Measurements from ENCODE around the gene ALKBH5.
A peak's percentile ranks its signal among the peaks of the same experiment; 100 is the strongest.

The ALKBH5 gene

DNA sequence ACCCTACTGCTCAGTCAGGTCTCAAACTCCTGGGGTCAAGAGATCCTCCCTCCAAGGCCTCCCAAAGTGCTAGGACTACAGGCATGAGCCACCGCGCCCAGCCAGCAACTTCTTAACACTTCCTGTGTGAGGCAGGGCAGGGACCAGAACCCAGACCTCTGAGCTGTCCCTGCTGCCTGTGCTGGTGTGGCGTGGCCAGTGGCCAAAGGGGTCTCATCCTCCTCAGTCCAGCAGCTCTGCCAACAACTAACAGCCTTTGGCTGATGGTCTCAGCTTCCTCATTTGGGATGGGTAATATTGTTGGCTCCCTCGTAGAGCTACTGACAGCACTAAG lies 40.4 kb downstream of the ALKBH5 start:
- no peak for DNase-seq (ENCODE audit: low spot score)

DNA sequence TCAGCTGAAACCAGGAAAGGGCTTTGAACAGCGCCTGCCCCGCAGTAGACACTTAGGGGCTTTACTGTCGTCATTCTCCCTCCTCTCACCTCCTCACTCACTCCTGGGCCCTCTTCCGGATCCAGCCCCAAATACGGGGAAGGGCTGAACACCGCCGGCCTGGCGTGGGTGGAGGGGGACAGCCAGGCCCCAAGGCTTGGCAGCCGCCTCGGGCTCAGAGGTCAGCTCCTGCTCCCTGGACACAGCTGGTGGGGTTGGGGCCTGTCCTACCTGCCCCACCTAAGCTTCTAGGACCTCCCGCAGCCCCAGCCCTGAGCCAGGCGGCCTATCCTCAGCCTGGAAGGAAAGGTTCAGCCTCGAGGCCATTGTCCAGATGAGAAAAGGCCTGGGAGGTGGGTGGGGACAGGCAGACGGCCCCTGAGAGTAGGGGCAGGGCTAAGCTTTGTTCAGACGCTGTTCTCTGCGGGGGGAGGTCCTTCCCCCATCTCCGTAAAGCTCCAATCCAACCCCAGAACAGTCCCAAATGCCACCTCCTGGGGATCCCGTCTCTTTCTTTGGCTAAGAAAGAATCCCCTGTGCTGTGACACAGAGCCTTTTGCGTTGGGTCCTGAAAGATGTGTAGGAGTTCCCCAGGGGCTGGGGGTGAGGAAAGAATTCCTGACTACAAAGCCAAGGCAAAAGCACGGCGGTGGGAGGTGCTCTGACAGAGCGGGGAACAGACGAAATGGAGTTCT lies 40.9 kb downstream of the ALKBH5 start:
- DNase-seq (ENCODE audit: low spot score), result no peak

DNA sequence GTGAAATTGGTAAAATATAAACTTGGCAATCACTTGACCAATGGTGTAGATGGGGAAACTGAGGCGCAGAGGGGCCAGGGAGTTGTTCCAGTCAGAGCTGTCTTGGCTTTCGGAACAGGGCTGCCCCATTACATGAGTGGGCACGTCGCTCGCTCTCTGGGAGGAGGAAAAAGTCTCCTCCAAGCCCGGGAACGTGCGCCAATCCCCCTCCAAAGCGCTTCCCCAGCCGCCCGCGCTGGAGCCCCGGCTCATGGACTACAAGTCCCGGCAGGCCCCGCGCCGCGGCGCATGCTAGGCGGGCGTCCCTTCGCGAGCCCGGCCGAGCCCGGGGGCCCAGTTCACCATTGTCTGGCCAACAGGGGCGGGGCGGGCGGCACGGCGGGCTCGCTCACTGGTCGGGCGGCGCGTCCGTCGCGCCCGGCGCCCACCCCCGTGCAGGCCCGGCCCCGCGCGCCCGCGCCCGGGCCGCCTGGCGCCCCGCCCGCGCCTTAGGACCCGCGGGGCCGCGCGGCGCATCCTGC lies 41.6 kb downstream of the ALKBH5 start, which contains the start of gene LLGL1:
Gene LLGL1, plus strand, starts transcription at position 515 of the 521 bp plus-strand sequence. CDS start 48 bp downstream, outside the sequence.
- peak; percentile 94 for DNase-seq (ENCODE audit: low spot score)

DNA sequence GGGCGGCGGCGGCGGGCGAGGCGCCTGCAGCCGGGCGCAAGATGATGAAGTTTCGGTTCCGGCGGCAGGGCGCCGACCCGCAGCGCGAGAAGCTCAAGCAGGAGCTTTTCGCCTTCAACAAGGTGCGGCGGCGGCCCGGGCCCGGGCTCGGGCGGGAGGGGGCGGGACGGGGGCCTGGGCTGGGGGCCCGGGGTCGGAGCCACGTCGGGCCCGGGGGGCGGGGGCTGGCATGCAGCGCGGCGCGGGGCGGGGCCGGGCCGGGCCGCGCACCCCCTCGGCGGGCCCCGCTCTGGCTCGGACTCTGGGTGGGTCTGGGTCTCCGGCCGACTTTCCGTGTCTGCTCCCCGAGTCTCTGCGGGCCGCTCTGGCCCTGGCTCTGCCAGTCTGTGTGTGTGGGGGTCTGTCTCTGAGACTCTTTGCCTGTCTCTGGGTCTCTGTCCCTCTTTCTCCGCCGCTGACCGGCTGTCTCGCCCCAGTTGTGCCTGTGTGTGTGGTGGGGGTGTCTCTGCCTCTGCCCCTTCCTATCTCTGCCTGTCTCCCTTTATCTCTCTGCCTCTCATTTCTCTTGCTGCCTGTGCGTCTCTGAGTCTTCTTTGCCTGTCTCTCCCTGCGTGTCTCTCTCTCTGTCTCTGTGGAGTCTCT lies 42.1 kb downstream of the ALKBH5 start:
- DNase-seq (ENCODE audit: low spot score), result no peak

DNA sequence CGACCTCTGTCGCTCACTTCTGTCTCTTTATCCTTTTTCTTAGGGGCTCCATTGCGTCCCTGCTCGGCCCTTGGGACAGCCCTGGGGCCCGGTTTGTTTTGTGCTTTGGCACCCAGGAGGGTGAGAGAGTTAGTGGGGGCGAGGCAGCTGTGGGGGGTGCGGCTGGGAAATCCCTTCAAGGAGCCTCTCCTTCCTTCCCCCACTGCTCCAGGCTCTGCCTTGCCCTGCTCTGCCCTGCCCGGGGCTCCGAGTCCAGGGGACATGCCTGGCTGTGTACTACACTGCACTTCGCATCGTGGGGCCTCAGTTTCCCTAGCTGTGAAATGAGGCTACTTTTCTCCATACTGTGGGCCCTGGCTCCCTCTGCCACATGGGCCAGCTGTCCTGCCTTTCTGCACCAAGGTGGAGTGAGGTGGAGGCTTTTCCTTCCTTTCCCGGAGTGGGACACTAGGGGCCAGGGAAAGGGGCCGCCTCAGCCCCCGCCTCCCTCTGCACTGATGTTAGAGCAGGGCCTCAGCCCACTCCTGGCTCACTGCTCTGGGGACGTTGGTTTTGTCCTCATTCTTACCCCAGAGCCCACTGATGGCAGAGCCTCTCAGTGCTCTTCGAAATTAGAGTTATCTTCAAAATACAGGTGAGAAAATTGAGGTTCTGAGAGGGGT lies 42.8 kb downstream of the ALKBH5 start:
- DNase-seq (ENCODE audit: low spot score), result no peak

DNA sequence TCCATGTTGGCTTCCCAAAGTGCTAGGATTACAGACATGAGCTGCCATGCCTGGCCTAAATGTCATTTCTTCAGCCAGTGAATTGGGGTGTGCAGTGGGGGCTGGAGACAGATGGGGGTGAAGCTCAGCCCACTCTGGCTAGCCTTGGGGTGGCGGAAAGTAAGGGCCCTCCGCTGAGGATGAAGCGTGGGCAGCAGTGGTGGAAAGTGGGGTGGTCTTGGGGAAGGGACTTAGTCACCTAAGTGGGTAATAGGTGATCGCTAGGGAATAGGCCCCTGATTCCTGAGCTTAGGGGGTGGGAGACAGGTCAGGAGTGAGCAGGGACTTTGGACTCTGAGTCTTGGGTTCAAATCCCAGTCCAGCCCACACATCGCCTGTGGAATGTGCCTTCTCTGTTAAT lies 44.0 kb downstream of the ALKBH5 start:
- no peak for DNase-seq (ENCODE audit: low spot score)

DNA sequence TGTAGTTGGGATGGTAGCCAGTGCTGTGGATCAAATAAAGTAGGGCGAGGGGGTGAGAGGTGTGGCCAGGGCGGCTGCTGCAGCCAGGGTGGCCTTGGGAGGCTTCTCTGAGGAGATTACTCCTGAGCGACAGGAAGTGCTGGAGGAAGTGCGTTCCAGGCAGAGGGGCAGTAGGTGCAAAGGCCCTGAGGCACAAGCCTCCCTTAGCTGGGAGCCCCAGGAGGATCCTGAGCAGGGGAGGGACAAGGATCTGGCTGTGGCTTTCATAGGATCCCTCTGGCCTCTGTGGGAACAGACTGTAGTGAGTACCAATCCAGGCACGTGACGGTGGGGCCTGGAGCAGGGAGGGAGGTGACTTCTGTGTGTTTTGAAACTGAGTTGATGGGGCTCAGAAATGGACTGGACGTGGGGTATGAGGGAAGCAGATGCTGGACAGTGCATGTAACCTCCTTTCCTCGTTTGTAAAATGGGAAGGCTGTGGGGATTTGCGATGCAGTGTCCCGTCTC lies 44.6 kb downstream of the ALKBH5 start:
- DNase-seq (ENCODE audit: low spot score), result no peak

DNA sequence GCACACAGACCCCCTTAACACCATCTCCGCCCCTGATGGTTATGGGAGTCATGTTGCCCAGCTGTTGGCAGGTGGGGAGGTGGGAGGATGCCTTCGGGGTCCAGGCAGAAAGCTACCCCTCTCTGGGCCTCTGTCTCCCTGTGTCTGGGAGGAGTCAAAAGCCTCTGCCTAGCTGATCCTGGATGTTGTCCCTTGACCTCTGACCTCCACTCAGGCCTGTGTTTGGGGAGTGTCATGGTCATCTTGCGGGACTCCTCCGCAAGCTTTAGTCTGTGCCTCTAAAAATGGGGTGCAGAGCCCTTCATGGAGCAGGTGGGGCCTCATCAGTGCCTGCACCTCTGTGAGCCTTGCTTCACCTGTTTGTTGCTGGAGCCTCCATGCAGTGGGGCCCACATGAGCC lies 45.6 kb downstream of the ALKBH5 start:
- DNase-seq (ENCODE audit: low spot score), result no peak

DNA sequence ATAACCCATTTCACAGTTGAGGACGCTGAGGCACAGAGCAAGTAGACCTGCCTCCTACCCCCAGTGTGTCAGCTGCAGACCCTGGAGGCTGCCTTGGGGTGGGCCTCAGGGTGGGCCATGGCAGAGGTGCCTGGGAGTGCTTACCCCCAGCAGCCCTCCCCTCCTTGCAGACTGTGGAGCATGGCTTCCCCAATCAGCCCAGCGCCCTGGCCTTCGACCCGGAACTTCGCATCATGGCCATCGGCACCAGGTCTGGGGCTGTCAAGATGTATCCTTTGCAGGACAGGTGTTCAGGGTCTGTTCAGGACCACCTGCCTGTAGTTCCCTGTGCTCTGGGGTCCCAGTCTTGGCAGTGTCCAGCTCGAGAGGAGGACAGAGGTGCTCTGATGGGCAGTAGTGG lies 46.1 kb downstream of the ALKBH5 start:
- DNase-seq (ENCODE audit: low spot score), result no peak

DNA sequence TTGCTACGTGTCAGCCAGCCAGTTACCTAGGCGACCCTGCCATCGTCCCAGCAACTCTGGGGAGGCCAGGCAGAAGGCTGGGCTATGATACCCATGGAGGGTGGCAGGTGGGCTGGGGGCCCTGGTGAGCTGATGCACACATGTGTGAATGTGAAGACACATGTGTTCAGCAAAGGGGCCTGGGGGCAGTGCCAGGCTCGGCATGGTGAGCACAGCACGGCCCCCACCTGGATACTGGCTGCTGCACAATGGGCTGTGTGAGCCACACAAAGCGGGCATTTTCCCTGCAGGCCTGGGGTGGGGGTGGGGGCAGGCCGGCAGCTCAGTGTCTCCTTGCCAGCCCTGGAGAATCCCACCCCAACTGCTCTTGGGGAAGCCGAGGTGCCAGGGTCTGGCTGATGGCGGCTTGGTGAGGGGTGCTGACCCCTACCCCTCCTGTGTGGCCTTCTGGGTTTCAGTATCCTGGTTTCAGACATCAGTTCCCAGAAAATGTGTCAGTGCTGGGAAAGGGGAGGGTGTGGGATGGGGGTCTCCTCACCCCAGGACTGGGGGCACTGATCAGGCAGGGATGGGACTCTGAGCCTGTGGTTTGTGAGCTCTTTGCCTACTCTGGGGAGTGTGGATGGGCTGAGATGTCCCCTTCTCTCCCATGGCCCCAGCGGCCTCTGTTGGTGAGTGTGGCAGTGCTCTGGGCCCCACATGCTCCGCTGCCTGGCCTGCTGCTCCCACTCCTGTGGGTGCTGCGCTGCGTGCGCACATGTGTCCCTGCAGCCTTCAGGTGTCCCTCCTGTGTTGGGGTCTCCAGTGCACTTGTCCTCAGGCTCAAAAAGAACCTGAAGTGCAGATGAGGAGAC lies 46.9 kb downstream of the ALKBH5 start:
- peak; percentile 84 for DNase-seq (ENCODE audit: low spot score)

DNA sequence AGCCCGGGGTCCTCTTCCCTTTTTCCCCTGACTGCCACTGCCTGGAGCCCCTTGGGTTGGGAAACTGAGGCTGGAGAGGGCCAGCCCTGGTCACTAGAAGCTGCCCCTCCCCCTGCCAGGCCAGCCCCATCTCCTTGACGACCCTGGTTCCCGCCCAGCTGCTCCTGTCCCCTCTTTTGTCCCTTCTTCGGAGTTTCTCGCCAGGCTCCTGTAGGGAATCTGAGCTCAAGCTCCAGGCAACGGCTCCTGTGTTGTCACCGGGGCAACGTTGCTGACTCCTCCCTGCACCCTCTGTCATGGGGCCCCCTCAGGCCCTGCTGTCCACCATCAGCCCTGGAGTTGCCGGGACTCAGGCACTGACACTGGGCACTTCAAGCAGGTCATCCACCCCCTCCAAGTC lies 47.5 kb downstream of the ALKBH5 start:
- DNase-seq (ENCODE audit: low spot score), result no peak

DNA sequence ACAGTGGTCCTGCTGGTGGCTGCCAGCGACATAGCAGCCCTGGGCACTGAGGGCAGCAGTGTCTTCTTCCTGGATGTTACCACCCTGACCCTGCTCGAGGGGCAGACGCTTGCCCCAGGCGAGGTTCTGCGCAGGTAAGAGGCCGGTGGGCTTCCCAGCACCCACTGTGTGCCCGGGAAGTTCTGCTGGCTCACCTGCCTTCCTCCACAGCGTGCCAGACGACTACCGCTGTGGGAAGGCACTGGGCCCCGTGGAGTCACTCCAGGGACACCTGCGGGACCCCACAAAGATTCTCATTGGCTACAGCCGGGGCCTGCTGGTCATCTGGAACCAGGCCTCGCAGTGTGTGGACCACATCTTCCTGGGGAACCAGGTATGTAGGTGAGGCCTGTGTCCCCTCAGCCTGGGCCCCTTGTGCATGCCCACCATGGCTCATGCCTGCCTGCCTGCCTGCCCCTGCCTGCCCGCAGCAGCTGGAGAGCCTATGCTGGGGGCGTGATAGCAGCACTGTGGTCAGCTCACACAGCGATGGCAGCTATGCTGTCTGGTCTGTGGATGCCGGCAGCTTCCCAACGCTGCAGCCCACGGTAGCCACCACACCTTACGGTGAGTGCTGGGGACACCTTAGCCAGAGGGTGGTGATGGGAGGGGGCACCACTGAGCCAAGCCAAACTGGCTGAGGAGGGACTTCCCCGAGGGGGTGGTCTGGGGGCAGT lies 50.3 kb downstream of the ALKBH5 start:
- DNase-seq (ENCODE audit: low spot score), result no peak

DNA sequence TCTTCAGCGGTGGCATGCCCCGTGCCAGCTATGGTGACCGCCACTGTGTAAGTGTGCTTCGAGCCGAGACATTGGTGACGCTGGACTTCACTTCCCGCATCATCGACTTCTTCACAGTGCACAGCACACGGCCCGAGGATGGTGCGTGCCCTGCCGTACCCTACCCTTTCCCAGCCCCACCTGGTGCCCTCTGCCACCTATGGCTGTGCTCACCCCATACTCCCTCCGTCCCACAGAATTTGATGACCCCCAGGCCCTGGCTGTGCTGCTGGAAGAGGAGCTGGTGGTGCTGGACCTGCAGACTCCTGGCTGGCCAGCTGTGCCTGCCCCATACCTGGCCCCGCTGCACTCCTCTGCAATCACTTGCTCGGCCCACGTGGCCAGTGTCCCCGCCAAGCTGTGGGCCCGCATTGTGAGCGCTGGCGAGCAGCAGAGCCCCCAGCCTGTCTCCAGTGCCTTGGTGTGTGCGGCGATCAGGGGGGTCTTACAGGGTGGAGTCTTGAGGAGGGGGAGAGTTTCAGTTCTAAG lies 51.3 kb downstream of the ALKBH5 start:
- DNase-seq (ENCODE audit: low spot score), result no peak

DNA sequence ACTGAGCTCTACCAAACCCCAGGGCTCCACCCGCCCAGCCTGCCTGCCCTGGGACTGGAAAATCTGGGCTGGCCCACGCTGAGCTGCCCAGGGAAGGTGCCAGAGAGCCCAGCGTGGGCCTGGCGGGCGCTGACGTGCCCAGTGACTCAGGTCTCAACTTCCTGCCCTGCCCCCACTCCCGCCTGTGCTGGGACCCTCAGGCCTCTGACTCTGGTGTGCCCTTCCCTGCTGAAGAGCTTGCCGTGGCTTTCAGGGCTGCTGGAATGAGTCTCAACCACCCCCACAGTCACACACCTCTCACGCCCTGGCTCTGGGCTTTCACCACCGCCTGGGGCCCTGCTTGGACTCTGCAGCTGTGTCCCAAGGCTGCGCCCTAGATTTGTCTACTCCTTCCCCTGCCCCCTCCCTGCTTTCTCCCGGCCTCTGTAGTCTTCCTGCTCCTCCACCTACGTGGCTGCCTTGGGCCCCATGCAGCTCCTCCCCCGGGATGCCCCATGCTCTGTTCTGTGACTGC lies 52.2 kb downstream of the ALKBH5 start:
- no peak for DNase-seq (ENCODE audit: low spot score)

DNA sequence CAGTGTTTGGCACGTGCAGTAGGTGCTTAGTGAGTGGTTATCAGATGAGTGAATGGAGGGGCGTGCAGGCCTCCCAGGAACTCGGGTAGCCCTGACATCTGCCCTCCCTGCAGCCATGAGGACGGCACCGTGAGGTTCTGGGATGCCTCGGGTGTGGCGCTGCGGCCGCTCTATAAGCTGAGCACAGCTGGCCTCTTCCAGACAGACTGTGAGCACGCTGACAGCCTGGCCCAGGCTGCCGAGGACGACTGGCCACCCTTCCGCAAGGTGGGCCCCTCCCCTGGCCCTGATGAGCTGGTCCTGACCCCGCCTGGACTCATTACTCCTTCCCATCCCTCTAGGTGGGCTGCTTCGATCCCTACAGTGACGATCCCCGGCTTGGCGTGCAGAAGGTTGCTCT lies 52.9 kb downstream of the ALKBH5 start:
- DNase-seq (ENCODE audit: low spot score), result no peak

DNA sequence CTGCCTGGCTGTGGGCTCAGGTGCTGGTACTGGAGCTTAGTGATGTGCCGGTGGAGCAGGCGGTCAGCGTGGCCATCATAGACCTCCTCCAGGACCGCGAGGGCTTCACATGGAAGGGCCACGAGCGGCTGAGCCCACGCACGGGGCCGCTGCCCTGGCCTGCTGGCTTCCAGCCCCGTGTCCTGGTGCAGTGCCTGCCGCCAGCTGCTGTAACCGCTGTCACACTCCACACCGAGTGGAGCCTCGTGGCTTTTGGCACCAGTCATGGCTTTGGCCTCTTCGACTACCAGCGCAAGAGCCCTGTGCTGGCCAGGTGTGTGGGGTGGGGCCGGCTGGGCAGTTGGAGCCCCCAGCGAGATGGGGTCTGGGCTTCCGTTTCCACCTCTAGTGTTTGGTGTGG lies 53.8 kb downstream of the ALKBH5 start:
- DNase-seq (ENCODE audit: low spot score), result no peak

DNA sequence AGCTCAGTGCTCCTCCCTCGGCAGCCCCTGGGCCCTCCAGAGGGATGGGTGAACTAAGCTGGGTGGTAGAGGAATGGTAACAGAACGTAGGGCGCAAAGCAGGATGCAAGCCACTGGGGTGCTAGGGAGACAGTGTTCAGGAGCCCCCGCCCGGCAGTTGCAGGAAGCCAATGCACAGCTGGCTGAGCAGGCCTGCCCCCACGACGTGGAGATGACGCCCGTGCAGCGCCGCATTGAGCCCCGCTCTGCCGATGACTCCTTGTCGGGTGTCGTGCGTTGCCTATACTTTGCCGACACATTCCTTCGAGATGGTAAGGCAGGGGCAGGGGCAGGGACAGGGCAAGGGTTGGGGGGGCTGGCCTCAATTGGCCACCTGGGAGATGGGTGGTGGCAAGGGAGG lies 54.7 kb downstream of the ALKBH5 start:
- DNase-seq (ENCODE audit: low spot score), result no peak

DNA sequence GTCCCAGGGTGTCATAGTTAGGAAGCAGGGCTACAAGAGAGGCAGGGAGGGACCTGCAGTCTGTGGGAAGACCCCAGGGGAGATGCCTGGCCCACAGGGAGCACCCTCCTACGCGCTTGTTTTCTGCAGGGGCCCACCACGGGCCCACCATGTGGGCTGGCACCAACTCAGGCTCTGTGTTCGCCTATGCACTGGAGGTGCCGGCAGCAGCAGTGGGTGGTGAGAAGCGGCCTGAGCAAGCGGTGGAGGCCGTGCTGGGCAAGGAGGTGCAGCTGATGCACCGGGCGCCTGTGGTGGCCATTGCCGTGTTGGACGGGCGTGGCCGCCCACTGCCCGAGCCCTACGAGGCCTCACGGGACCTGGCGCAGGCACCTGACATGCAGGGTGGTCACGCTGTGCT lies 56.8 kb downstream of the ALKBH5 start:
- no peak for DNase-seq (ENCODE audit: low spot score)

DNA sequence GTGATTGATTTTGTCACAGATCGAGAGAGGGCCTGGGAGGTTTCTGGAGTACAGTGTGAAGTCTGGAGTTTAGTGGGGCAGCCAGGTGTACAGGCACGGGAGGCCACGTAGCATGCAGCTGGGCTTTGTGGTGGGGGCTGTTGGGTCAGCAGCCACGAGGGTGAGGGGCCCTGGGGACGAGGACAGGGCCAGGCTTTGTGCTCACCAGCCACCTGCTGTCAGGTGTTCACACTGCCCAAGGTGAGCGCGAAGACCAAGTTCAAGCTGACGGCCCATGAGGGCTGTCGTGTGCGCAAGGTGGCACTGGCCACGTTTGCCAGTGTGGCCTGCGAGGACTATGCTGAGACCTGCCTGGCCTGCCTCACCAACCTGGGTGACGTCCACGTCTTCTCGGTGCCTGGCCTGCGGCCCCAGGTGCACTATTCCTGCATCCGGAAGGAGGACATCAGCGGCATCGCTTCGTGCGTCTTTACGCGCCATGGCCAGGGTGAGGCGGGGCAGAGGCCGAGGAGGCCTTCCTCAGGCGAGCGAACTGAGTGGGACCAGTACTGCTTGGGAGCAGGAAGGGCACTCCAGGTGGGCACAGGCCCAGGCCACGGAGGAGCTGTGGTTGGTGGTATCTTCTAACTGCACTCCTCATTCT lies 57.7 kb downstream of the ALKBH5 start:
- DNase-seq (ENCODE audit: low spot score), result no peak

DNA sequence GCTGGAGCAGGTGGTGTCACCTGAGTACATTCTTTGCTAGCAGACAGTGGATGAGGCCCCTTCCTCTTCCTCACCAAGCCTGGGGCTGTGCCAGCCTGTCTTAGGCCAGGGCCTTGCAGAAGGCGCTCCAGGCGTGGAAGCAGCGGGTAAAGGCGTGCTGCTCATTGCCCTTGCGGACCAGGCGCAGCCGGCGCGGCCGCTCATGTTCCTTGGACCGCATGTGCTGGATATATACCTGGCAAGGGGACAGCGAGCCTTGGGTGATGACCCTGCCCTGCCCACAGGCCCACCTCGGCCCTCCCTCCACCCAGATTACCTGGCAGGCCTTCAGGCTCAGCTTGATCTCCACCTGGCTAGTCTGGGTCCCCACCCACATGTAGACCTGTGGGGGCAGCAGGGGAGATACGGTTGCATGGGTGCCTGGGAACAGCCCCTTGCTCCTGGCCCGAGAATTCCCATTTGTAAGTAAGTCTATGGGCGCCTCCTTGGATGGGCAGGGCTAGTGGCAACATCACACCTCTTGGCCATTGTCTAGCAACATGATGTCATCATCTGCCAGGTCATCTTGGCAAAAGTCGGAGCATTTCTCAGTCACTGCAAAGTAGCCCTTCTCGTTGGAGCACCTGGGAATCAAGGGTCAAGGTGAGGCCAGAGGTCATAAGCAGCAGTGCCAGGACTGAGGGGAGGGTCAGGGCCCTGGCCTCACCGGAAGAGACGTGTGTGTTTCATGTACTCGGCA lies 61.6 kb downstream of the ALKBH5 start:
- DNase-seq (ENCODE audit: low spot score), result no peak
